ENCODE data around the gene BRF1.
"Not testable (repeated sequence)": the region's sequence is repeated elsewhere in the genome, so short reads cannot be mapped to it uniquely, and the experiment has no call there.

BRF1 gene

DNA sequence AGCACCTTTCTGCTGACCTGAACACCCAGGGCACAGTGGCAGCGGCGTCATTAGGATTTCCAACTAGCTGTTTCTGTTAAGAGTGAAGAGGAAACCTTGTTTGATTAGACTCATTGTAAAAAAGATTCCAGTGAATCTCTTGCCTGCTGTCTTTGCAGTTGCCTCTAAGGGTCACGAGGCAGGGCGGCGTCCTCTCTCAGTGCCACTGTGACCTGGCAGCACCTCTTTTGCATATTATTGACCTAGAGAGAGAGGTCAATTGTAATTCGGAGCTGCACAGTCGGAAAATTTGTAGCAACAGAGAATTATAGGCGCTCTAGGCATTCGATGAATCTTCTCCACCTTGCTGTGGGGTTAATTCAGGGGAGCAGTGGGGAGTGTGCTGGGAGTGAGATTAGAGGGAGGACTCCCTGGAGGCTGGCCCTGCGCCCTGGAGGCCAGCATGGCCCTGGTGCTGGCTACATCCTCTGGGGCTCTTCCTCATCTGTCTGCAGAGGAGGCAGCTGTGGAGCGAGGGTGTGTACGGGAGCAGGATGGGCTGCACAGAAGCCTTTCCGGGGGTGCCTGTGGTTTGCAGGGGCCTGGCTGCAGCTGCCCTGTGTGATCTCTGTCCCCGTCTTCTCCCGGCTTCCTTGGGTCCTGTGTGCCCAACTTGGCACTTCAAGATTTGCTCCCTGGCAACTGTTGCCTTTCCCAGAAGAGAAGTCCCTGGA is 28.0 kb upstream of the BRF1 start:
- TF ChIP-seq ZFX (IDR thresholded peaks at IDR 0.05), result no peak
- TF ChIP-seq, protein P1, sequence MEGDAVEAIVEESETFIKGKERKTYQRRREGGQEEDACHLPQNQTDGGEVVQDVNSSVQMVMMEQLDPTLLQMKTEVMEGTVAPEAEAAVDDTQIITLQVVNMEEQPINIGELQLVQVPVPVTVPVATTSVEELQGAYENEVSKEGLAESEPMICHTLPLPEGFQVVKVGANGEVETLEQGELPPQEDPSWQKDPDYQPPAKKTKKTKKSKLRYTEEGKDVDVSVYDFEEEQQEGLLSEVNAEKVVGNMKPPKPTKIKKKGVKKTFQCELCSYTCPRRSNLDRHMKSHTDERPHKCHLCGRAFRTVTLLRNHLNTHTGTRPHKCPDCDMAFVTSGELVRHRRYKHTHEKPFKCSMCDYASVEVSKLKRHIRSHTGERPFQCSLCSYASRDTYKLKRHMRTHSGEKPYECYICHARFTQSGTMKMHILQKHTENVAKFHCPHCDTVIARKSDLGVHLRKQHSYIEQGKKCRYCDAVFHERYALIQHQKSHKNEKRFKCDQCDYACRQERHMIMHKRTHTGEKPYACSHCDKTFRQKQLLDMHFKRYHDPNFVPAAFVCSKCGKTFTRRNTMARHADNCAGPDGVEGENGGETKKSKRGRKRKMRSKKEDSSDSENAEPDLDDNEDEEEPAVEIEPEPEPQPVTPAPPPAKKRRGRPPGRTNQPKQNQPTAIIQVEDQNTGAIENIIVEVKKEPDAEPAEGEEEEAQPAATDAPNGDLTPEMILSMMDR (conservative IDR thresholded peaks at IDR 0.05), result no peak
- H3K27ac ChIP-seq, result no peak overlapping the region

DNA sequence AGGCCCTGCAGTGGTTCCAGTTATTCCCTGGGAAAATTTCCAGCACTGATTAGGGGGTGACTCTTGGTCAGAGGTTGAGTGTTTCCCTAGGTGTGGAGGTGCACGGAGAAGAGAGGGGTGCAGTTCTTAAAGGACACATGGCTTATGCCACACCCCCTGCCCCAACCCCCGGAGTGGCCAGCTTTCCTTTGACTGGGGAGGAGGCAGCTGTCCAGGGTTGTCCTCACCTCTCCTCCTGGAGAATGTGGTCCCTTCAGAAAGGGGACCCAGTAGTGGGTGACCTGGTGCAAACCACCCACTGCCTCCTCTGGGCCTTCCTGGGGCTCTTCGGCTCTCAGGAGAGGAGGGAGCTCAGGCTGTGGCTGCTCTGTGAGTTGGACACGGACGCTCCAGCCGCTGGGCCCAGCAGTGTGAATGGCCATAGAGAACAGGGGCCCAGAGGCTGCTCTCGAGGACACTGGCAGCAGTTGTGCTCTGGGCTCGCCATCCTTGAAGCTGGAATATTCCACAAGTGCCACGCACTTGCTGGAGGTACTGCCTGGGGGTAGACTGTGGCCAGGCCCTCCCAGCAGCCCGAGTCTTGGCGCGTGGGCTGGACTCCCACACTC is 27.4 kb upstream of the BRF1 start:
- TF ChIP-seq ZFX (IDR thresholded peaks at IDR 0.05), result no peak
- TF ChIP-seq, protein P1 (conservative IDR thresholded peaks at IDR 0.05), result no peak
- H3K27ac ChIP-seq, result no peak overlapping the region

DNA sequence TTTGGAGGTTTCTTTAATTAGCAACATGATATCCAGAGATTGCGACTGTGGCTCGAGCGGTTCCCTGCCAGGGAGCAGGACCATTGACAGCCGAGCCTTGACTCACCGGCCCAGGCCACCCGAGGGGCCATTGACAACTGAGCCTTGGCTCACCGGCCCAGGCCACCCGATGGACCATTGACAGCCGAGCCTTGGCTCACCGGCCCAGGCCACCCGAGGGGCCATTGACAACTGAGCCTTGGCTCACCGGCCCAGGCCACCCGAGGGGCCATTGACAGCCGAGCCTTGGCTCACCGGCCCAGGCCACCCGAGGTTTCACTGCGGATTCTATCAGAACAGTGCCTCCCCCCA is 26.9 kb upstream of the BRF1 start:
- not testable (repeated sequence) for H3K27ac ChIP-seq

DNA sequence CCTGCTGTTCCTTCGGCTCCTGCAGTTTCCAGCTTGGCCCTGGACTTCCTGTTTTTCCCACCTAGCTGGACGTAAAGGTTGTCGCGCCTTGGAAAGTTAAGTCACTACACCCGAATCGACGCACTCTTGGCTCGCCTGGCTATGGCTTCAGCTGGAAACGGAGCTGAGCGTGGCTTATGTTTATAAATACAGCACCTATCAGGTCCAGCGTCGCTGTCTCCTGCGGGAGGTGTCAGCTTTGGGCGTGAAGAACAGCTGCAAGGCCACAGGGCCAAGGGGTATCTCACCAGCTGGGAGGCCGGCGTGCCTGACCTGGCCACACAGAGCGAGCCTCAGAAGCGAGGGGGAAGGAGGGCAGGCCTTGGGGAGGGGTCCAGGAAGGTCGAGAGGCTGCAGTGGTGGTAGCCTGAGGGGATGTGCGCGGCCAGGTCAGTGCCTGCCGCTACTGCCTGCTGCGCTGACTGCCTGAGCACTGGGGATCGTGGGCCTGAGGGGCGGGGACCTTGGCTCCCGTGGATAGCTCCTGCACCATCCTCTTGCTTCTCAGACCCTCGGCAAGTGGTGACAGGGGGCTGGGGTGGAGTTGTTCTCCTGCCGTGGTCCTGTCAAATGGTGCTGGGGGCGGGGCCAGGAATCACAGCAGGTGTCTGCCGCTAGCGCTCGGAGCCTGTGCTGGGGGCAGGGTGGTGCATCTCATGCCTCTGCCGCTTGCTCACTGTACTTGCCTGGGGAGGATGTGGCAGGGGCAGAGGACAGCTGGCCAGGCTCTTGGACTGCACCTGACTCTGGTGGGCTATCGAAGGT is 26.3 kb upstream of the BRF1 start:
- no peak overlapping the region for H3K27ac ChIP-seq
- no peak for TF ChIP-seq ZFX (IDR thresholded peaks at IDR 0.05)
- TF ChIP-seq, protein P1 (conservative IDR thresholded peaks at IDR 0.05), result no peak

DNA sequence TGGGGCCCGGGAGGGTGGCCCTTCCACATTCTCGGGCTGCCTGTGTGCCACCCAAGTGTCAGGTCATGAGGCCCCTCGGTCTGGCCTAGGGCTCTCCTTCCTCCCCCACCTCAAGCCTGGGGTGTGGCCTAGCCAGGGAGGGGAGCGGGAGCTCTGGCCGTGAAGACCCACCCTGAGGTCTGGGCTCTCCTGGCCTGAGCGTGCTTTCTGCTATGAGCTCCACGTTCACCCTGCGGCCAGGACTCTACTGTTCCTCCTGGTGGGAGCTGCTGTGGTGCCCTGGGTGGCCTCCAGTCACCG is 25.7 kb upstream of the BRF1 start:
- no peak for TF ChIP-seq ZFX (IDR thresholded peaks at IDR 0.05)
- TF ChIP-seq, protein P1 (conservative IDR thresholded peaks at IDR 0.05), result no peak
- H3K27ac ChIP-seq, result no peak overlapping the region

- TF ChIP-seq, protein P1 (conservative IDR thresholded peaks at IDR 0.05), result no peak
- TF ChIP-seq ZFX (IDR thresholded peaks at IDR 0.05), result no peak
- no peak overlapping the region for H3K27ac ChIP-seq
Measured at GRCh38 chr14:105325716-105326567, 25.1 kb upstream of the BRF1 start.

- TF ChIP-seq ZFX (IDR thresholded peaks at IDR 0.05), result no peak
- TF ChIP-seq, protein P1 (conservative IDR thresholded peaks at IDR 0.05), result no peak
- no peak overlapping the region for H3K27ac ChIP-seq
Measured at GRCh38 chr14:105325303-105325702, 24.5 kb upstream of the BRF1 start.
